Smooth muscle cell (in vitro differentiated cells): ENCODE data around the gene GALNT10. TPM values are rescaled to one million over a fixed set of nuclear protein-coding genes. Genes with fewer than 3 reads are reported as not detected.

Source experiments
- DNase-seq: peaks from one replicate; lab custom pipeline; 2025; ENCODE audit not compliant: unreplicated experiment; lab: John Stamatoyannopoulos, UW
- H2AFZ ChIP-seq: fragments of 200-600 bp; sonication (generic); 2 replicates; pipeline ENCODE4 v1.6.0; 2016; ENCODE audit warnings: antibody characterized with exemption, low read depth, mild to moderate bottlenecking
- H3F3A ChIP-seq: fragments of 200-600 bp; sonication (generic); 2 replicates; pipeline ENCODE4 v1.6.0; 2017; ENCODE audit warnings: antibody characterized with exemption, low read depth
- H3K27ac ChIP-seq: fragments of 200-600 bp; sonication (generic); 2 replicates; pipeline ENCODE4 v1.5.1; 2016; ENCODE audit warnings: low read depth, mild to moderate bottlenecking
- H3K27me3 ChIP-seq: fragments of 200-600 bp; sonication (generic); 2 replicates; pipeline ENCODE4 v1.6.1; 2016; ENCODE audit warnings: low read depth, mild to moderate bottlenecking
- H3K36me3 ChIP-seq: fragments of 200-600 bp; sonication (generic); 2 replicates; pipeline ENCODE4 v1.5.1; 2016; ENCODE audit warnings: low read depth
- H3K4me1 ChIP-seq: fragments of 200-600 bp; sonication (generic); 2 replicates; pipeline ENCODE4 v1.5.1; 2016; ENCODE audit warnings: low read depth
- H3K4me2 ChIP-seq: fragments of 200-600 bp; sonication (generic); 2 replicates; pipeline ENCODE4 v1.6.0; 2016; ENCODE audit warnings: mild to moderate bottlenecking
- H3K4me3 ChIP-seq: fragments of 200-600 bp; sonication (generic); 2 replicates; pipeline ENCODE4 v1.5.1; 2016; ENCODE audit warnings: mild to moderate bottlenecking
- H3K79me2 ChIP-seq: fragments of 200-600 bp; sonication (generic); 2 replicates; pipeline ENCODE4 v1.6.0; 2016; ENCODE audit warnings: low read depth, mild to moderate bottlenecking
- H3K9ac ChIP-seq: fragments of 200-600 bp; sonication (generic); 2 replicates; pipeline ENCODE4 v1.6.0; 2016; ENCODE audit warnings: low read depth
- H3K9me3 ChIP-seq: fragments of 200-600 bp; sonication (generic); replicated peaks from 2 replicates; pipeline ENCODE4 v1.5.1; 2016; ENCODE audit warnings: low read depth
- H4K20me1 ChIP-seq: fragments of 200-600 bp; sonication (generic); 2 replicates; pipeline ENCODE4 v1.6.0; 2016; ENCODE audit warnings: low read depth
- CTCF ChIP-seq: fragments of 200-600 bp; sonication (generic); IDR thresholded peaks from 2 replicates; pipeline ENCODE4 v1.5.1; 2017; ENCODE audit warnings: borderline replicate concordance, mild to moderate bottlenecking, antibody characterized with exemption; ENCODE audit not compliant: insufficient read depth, poor library complexity, severe bottlenecking
- WGBS: methylation state at CpG from one replicate; pipeline ENCODE4 v1.1.7; 2016; ENCODE audit warnings: low lambda C conversion rate; 5-methylcytosine and 5-hydroxymethylcytosine counted together
- polyA plus RNA-seq: library from polyadenylated mRNA; unstranded; fragments of >200 nt; fragmentation: Nextera tagmentation; extraction: Ambion mirVana; gene quantifications from 2 replicates; pipeline ENCODE4 v1.2.1, GENCODE V29; 2016
- total RNA-seq: library from RNA; depleted of rRNA; stranded (reverse); fragments of >200 nt; gene quantifications from 2 replicates; pipeline ENCODE4 v1.2.3, GENCODE V29; 2014

Gene GALNT10
- total and polyA plus RNA-seq, 2 experiments from 2014 or later: 23.6 to 24.6 TPM

DNA sequence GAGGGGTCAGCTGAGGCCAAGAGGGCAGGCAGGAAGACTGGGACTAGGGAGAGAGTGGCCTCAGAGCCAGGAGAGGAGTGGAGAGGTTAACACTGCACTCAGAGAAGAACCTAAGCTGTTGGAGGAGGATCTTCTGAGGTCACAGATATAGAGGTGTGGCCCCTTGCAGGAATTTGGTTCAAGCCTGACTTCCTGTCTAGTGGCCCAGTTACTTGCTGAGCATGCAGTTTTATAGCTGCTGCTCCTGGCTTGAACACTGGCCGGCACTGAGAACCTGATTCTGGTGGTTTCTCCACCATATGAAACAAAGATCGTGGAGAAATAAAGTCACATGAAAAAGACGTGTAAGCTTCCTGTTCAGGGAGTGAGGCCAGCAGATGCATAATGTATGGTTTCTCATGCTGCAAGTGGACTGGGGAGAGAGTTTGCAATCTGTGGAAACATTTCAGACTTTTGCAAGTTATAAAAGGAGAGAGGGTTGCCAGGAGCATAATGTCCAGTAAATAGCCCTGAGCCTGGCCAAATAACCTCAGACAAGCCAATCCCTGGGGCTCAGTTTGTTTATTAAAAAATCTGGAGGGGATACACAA lies 82.6 kb downstream of the GALNT10 start:
- Histone ChIP-seq H3K4me1 (peaks cover 9% of the 10 kb centered on the region), H2AFZ (no peak overlapping the region), H4K20me1 (no peaks in the 10 kb centered on the region), H3K9me3 (no peaks in the 10 kb centered on the region), H3K27ac (no peak overlapping the region), H3K27me3 (no peaks in the 10 kb centered on the region), H3K36me3 (no peaks in the 10 kb centered on the region), H3K4me3 (no peak overlapping the region), H3K9ac (no peak overlapping the region), H3K79me2 (no peaks in the 10 kb centered on the region), H3F3A (peaks cover 14% of the 10 kb centered on the region), H3K4me2 (peak overlapping the region; percentile 49)
- 46% methylated on average over 3 of the region's 3 CpGs for WGBS
- no peak for DNase-seq
- TF ChIP-seq CTCF: no peak

DNA sequence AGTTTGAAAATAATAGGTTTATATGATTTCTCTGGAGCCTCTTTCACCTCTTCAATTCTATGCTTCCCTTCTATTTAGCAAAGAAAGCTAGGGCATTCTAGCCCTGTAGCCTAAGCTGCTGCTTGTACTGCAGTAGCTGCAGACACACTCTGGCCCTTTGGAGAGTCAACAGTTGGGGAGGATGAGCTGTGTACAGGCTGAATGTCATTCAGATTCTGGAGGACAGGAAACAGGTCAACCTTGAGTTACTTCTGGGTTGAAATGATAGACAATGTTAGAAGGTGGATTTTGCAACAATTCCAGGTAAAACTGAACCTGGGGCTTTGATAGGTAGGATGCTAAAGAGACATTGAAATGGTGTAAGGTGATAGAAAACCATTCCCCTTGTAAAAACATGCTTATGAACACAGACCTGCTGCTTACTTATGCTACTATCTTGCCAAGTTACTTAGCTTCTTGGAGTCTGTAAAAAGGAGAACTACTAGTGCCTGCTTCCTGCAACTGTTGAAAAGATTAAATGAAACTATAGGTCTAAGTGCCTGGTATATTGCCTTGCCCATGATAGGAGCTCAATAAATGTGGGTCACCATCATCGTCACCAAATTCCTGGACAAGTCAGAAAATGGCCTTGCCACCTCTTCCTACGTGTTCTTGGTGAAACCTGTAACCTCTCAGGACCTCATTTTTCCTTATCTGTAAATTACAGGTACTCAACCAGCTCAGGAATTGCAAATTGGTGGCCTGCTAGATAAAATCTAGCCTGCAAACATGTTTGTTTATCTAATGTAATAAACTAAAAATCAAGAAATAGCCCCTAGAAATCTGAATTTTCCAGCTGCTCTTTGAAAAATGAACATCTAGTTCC lies 83.7 kb downstream of the GALNT10 start:
- Histone ChIP-seq H3K27me3 (no peaks in the 10 kb centered on the region), H3F3A (peaks cover 11% of the 10 kb centered on the region), H3K9me3 (no peaks in the 10 kb centered on the region), H4K20me1 (no peaks in the 10 kb centered on the region), H3K4me3 (no peak overlapping the region), H3K27ac (no peak overlapping the region), H3K79me2 (no peaks in the 10 kb centered on the region), H3K36me3 (no peaks in the 10 kb centered on the region), H3K4me1 (peaks cover 10% of the 10 kb centered on the region), H2AFZ (no peak overlapping the region), H3K4me2 (no peak overlapping the region), H3K9ac (no peak overlapping the region)
- WGBS: 93% methylated on average over 2 of the region's 2 CpGs
- DNase-seq: no peak
- TF ChIP-seq CTCF: no peak

DNA sequence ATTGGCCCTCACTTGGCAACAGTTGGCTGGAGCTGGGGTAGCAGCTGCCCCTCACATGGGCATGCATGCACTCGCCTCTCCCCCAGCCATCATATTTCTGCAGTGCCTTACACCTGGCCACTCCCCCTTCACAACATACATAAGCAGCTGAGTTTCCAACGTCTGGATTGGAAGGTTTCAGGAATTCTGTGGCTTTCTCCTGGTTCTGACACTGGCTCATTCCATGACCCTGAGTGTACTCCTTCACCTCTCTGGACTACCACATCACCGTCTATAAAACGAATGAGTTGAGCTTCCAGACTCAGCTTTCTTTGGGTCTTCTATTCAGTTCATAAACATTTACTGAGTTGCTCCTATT lies 84.3 kb downstream of the GALNT10 start:
- Histone ChIP-seq H3K27me3 (no peaks in the 10 kb centered on the region), H3F3A (peaks cover 11% of the 10 kb centered on the region), H3K27ac (peak overlapping the region; percentile 22), H2AFZ (no peak overlapping the region), H3K4me1 (peaks cover 10% of the 10 kb centered on the region), H3K9ac (no peak overlapping the region), H3K79me2 (no peaks in the 10 kb centered on the region), H3K4me2 (no peak overlapping the region), H3K4me3 (no peak overlapping the region), H3K36me3 (no peaks in the 10 kb centered on the region), H3K9me3 (no peaks in the 10 kb centered on the region), H4K20me1 (no peaks in the 10 kb centered on the region)
- DNase-seq: no peak
- 44% methylated on average over 4 of the region's 4 CpGs for WGBS
- no peak for TF ChIP-seq CTCF
